ENCODE measurements around the gene TST.

The TST gene

GRCh38 chr22:37032134-37032534, 12.9 kb upstream of the TST start:
- no peak for DNase-seq (ENCODE audit: low read depth)

GRCh38 chr22:37030560-37031281, 11.5 kb upstream of the TST start:
- DNase-seq (ENCODE audit: low read depth): no peak

GRCh38 chr22:37028692-37029674, 9.7 kb upstream of the TST start:
- DNase-seq (ENCODE audit: low read depth): no peak

GRCh38 chr22:37027556-37027955, 8.3 kb upstream of the TST start:
- no peak for DNase-seq (ENCODE audit: low read depth)

- DNase-seq (ENCODE audit: low read depth): no peak
These were observed 7.1 kb upstream of the TST start for GRCh38 chr22:37026325-37026724.

GRCh38 chr22:37025500-37026070, 6.3 kb upstream of the TST start:
- DNase-seq (ENCODE audit: low read depth): no peak

- DNase-seq (ENCODE audit: low read depth): no peak
These were observed 5.3 kb upstream of the TST start for GRCh38 chr22:37024339-37025157.

GRCh38 chr22:37023743-37024338, 4.6 kb upstream of the TST start:
- no peak for DNase-seq (ENCODE audit: low read depth)

GRCh38 chr22:37022483-37023337, 3.5 kb upstream of the TST start:
- no peak for DNase-seq (ENCODE audit: low read depth)

GRCh38 chr22:37021710-37022482, 2.6 kb upstream of the TST start:
- peak; percentile 44 for DNase-seq (ENCODE audit: low read depth)

- DNase-seq (ENCODE audit: low read depth): no peak
These were observed 1.8 kb upstream of the TST start for GRCh38 chr22:37021041-37021440.

- no peak for DNase-seq (ENCODE audit: low read depth)
These were observed 889 bp upstream of the TST start for GRCh38 chr22:37020192-37020479.

- no peak for DNase-seq (ENCODE audit: low read depth)
These were observed 385 bp downstream of the TST start for GRCh38 chr22:37018815-37019308.

- DNase-seq (ENCODE audit: low read depth): no peak
These were observed 997 bp downstream of the TST start for GRCh38 chr22:37018086-37018814.

- no peak for DNase-seq (ENCODE audit: low read depth)
These were observed 1.9 kb downstream of the TST start for GRCh38 chr22:37017356-37017755.

- no peak for DNase-seq (ENCODE audit: low read depth)
These were observed 2.9 kb downstream of the TST start for GRCh38 chr22:37016134-37016910.

GRCh38 chr22:37015587-37015878, 3.7 kb downstream of the TST start:
- DNase-seq (ENCODE audit: low read depth): no peak

GRCh38 chr22:37014835-37015586, 4.2 kb downstream of the TST start:
- no peak for DNase-seq (ENCODE audit: low read depth)

Data from T follicular helper cell (primary cell).